Spleen (tissue), 11 donors: ENCODE results near the gene MADD. TPM values are rescaled to one million over a fixed set of nuclear protein-coding genes. Genes with fewer than 3 reads are reported as not detected.

Experiments
- DNase-seq: peaks from one replicate; pipeline ENCODE4 v3.0.0-alpha.2; 2020
- H3K27ac ChIP-seq, 8 donors: fragments of 200-600 bp; sonication (generic) in 7 of 8; 1 replicate in 4 of 8; 2 replicates in 4 of 8; pipeline versions ENCODE4 v1.5.0 to v1.8.0; 2016 to 2021; ENCODE audit warnings: inconsistent platforms in 4 of 8, mild to moderate bottlenecking in 4 of 8, moderate library complexity in 1 of 8
- H3K27me3 ChIP-seq, 7 donors: fragments of 200-600 bp; sonication (generic) in 6 of 7; replicated peaks in 1 of 7; 1 replicate in 4 of 7; 2 replicates in 3 of 7; pipeline versions ENCODE4 v1.5.0 to v1.8.0; 2016 to 2021; ENCODE audit warnings: inconsistent platforms in 3 of 7, mild to moderate bottlenecking in 1 of 7
- H3K36me3 ChIP-seq, 6 donors: fragments of 200-600 bp; sonication (generic) in 5 of 6; 1 replicate in 4 of 6; 2 replicates in 2 of 6; pipeline versions ENCODE4 v1.5.0 to v1.8.0; 2016 to 2021; ENCODE audit warnings: inconsistent platforms in 2 of 6
- H3K4me1 ChIP-seq, 6 donors: fragments of 200-600 bp; sonication (generic) in 5 of 6; 1 replicate in 3 of 6; 2 replicates in 3 of 6; pipeline versions ENCODE4 v1.5.0 to v1.8.0; 2016 to 2021; ENCODE audit warnings: inconsistent platforms in 3 of 6
- H3K4me3 ChIP-seq, 8 donors: fragments of 200-600 bp; sonication (generic) in 7 of 8; 1 replicate in 4 of 8; 2 replicates in 4 of 8; pipeline versions ENCODE4 v1.5.0 to v1.8.0; 2016 to 2021; ENCODE audit warnings: inconsistent platforms in 4 of 8, mild to moderate bottlenecking in 4 of 8, moderate library complexity in 2 of 8
- H3K9me3 ChIP-seq, 8 donors: fragments of 200-600 bp; sonication (generic) in 7 of 8; 1 replicate in 4 of 8; 2 replicates in 4 of 8; pipeline versions ENCODE4 v1.5.0 to v1.8.0; 2016 to 2021; ENCODE audit warnings: inconsistent platforms in 4 of 8
- CTCF ChIP-seq, 11 experiments: fragments of 200-600 bp in 7 of 11; fragments of 450-650 bp in 4 of 11; sonication (generic) in 4 of 11; IDR thresholded peaks in 8 of 11; conservative IDR thresholded peaks in 3 of 11; 1 replicate in 7 of 11; 2 replicates in 4 of 11; pipeline versions ENCODE4 v1.4.0 to v1.8.0; 2016 to 2021; ENCODE audit warnings: antibody characterized with exemption in 11 of 11, inconsistent platforms in 4 of 11, mild to moderate bottlenecking in 1 of 11
- POLR2A ChIP-seq, 3 donors: fragments of 450-650 bp; IDR thresholded peaks; one replicate each; pipeline ENCODE4 v1.5.1; 2017; ENCODE audit warnings: antibody characterized with exemption in 3 of 3, mild to moderate bottlenecking in 1 of 3
- POLR2AphosphoS5 ChIP-seq, 3 donors: sonication (generic); formaldehyde crosslinking; IDR thresholded peaks; one replicate each; pipeline ENCODE4 v1.5.1; 2017; ENCODE audit warnings: antibody characterized with exemption in 3 of 3
- WGBS, 5 donors: extraction: QIAGEN DNeasy Blood & Tissue Kit in 3 of 5; methylation state at CpG; one replicate each; pipeline versions ENCODE4 v1.1.5 to v1.1.7; 2013 to 2018; 5-methylcytosine and 5-hydroxymethylcytosine counted together
- intact Hi-C: fragments of 100-400 bp; cut with DNase I; formaldehyde crosslinking; loops from one replicate; pipeline ENCODE4 v1.15.0; 2023; ENCODE audit warnings: low total_unique reads
- polyA plus RNA-seq, 3 donors: library from polyadenylated mRNA; stranded (reverse); fragments of 200-250 nt; gene quantifications; one replicate each; pipeline ENCODE4 v1.2.1, GENCODE V29; 2013
- total RNA-seq, 7 donors: library from RNA; depleted of rRNA in 3 of 7; stranded (reverse); fragments of >200 nt in 3 of 7; fragmentation: NEBNext Ultra II Directional in 4 of 7; extraction: Animal tissue kit (Norgen Biotek cat#: 25700) in 4 of 7; gene quantifications; one replicate each; pipeline versions ENCODE4 v1.1.0 to v1.2.1, GENCODE V29; 2016 to 2021
- donor health status: healthy with polysubstance abuse.
- donor health status: DM: no; HTN: no; CAD: no; lungs with moderate emphysema.
- donor health status: DM: no; HTN: no; CAD: no.
- donor health status: Bipolar disorder and iron deficiency.
- donor health status: healthy.
- donor health status: DM: no; HTN: no; CAD: no.
- donor health status: DM: yes; HTN: yes; CAD: no.

The MADD gene
- total and polyA plus RNA-seq, 10 donors, result 15.7 to 82.4 (median 63.3) TPM

GRCh38 chr11:47248304-47248663 is 21.6 kb upstream of the MADD start:
- intact Hi-C loops, result no loop called here
- H3K4me3 ChIP-seq, result peak overlapping the region; percentile 68 to 96 (median 89)
- WGBS, 5 donors, result 0 to 1% (median 0%) methylated on average over 7 of the region's 7 CpGs
- no peaks in the 10 kb centered on the region for H3K9me3 ChIP-seq
- H3K27ac ChIP-seq, result peak overlapping the region; percentile 87 to 95 (median 92)
- peaks cover 17 to 46% (median 30%) of the 10 kb centered on the region in 6 donors for H3K4me1 ChIP-seq
- no peaks in the 10 kb centered on the region for H3K27me3 ChIP-seq
- peaks cover 0 to 43% (median 22%) of the 10 kb centered on the region in 6 donors for H3K36me3 ChIP-seq
- TF ChIP-seq POLR2A (IDR thresholded peaks at IDR 0.05) (no peak), POLR2AphosphoS5 (IDR thresholded peaks at IDR 0.05) (no peak), CTCF (IDR thresholded peaks at IDR 0.05 in 8 of 11, conservative IDR thresholded peaks at IDR 0.05 in 3 of 11) (no peak)
- DNase-seq, result no peak

GRCh38 chr11:47248664-47249377 is 21.1 kb upstream of the MADD start, which contains the start of gene ACP2:
ACP2 (minus strand) TSS chr11:47248814; CDS start chr11:47248789, 25 bp downstream.
- no peaks in the 10 kb centered on the region for H3K9me3 ChIP-seq
- no peaks in the 10 kb centered on the region for H3K27me3 ChIP-seq
- peaks cover 0 to 38% (median 19%) of the 10 kb centered on the region in 6 donors for H3K36me3 ChIP-seq
- H3K4me1 ChIP-seq, result peaks cover 17 to 51% (median 32%) of the 10 kb centered on the region in 6 donors
- DNase-seq, result peak; percentile 97
- 0 to 1% (median 1%) methylated on average over 39 to 45 of the region's 45 CpGs for WGBS, 5 donors
- H3K27ac ChIP-seq, result peak within 1 kb of the TSS; percentile 87 to 95 (median 92)
- intact Hi-C loops, result no loop called here
- peak within 1 kb of the TSS; percentile 68 to 96 (median 89) for H3K4me3 ChIP-seq
- TF ChIP-seq CTCF (IDR thresholded peaks at IDR 0.05 in 8 of 11, conservative IDR thresholded peaks at IDR 0.05 in 3 of 11), result peak in 8 of 11 experiments; percentile 4 to 44 (median 34)
- peak; percentile 89 to 93 (median 89) for TF ChIP-seq POLR2AphosphoS5 (IDR thresholded peaks at IDR 0.05)
- TF ChIP-seq POLR2A (IDR thresholded peaks at IDR 0.05), result peak in 1 of 3 donors; percentile 80

GRCh38 chr11:47249378-47249715 is 20.6 kb upstream of the MADD start:
- peaks cover 17 to 57% (median 37%) of the 10 kb centered on the region in 6 donors for H3K4me1 ChIP-seq
- intact Hi-C loops, result no loop called here
- no peak for TF ChIP-seq POLR2AphosphoS5 (IDR thresholded peaks at IDR 0.05)
- TF ChIP-seq POLR2A (IDR thresholded peaks at IDR 0.05), result no peak
- no peaks in the 10 kb centered on the region for H3K9me3 ChIP-seq
- no peak for DNase-seq
- peaks cover 0 to 32% (median 16%) of the 10 kb centered on the region in 6 donors for H3K36me3 ChIP-seq
- H3K4me3 ChIP-seq, result peak overlapping the region; percentile 68 to 96 (median 89)
- WGBS, 5 donors, result 61 to 83% (median 74%) methylated on average over 2 to 3 of the region's 3 CpGs
- peak overlapping the region; percentile 87 to 95 (median 92) for H3K27ac ChIP-seq
- H3K27me3 ChIP-seq, result no peaks in the 10 kb centered on the region

- no peak for DNase-seq
- Histone ChIP-seq H3K36me3 (peaks cover 0 to 8% (median 0%) of the 10 kb centered on the region in 6 donors), H3K27ac (no peak overlapping the region), H3K27me3 (no peaks in the 10 kb centered on the region), H3K4me1 (peaks cover 24 to 60% (median 46%) of the 10 kb centered on the region in 6 donors), H3K9me3 (no peaks in the 10 kb centered on the region), H3K4me3 (no peak overlapping the region)
- 75 to 89% (median 83%) methylated on average over 3 of the region's 3 CpGs for WGBS, 5 donors
- TF ChIP-seq CTCF (IDR thresholded peaks at IDR 0.05 in 8 of 11, conservative IDR thresholded peaks at IDR 0.05 in 3 of 11) (no peak), POLR2AphosphoS5 (IDR thresholded peaks at IDR 0.05) (no peak), POLR2A (IDR thresholded peaks at IDR 0.05) (no peak)
- intact Hi-C loops, result no loop called here
Measured at GRCh38 chr11:47251751-47252150, 18.2 kb upstream of the MADD start.
